Natural killer cell (primary cell): Measurements from ENCODE around the gene PLEK2. TPM values are rescaled to one million over a fixed set of nuclear protein-coding genes. Genes with fewer than 3 reads are reported as not detected.

Experiments
- ATAC-seq, 3 donors: fragments of 150-1000 bp in 2 of 3; fragments of 200-7000 bp in 1 of 3; cut with Tn5 transposase; 1 replicate in 1 of 3; 2 replicates in 2 of 3; pipeline ENCODE4 v1.10.0; 2021; ENCODE audit warnings: mild to moderate bottlenecking in 2 of 3, moderate library complexity in 2 of 3
- DNase-seq, 2 donors: peaks; one replicate each; pipeline versions ENCODE4 v3.0.0 to v3.0.0-alpha.2; 2013 to 2021; ENCODE audit warnings: mixed read lengths in 1 of 2
- H3K27ac ChIP-seq: one replicate; pipeline ENCODE4 v1.5.1; 2013; ENCODE audit warnings: mild to moderate bottlenecking, low read length
- H3K27me3 ChIP-seq: one replicate; pipeline ENCODE4 v1.6.1; 2013; ENCODE audit warnings: low read length; ENCODE audit not compliant: control insufficient read depth, insufficient read depth
- H3K36me3 ChIP-seq: one replicate; pipeline ENCODE4 v1.6.1; 2013; ENCODE audit warnings: low read length; ENCODE audit not compliant: control insufficient read depth, insufficient read depth
- H3K4me1 ChIP-seq: one replicate; pipeline ENCODE4 v1.6.1; 2013; ENCODE audit warnings: low read length; ENCODE audit not compliant: control insufficient read depth, insufficient read depth
- H3K4me3 ChIP-seq: one replicate; pipeline ENCODE4 v1.5.1; 2013; ENCODE audit warnings: low read length
- H3K9me3 ChIP-seq: one replicate; pipeline ENCODE4 v1.6.1; 2013; ENCODE audit warnings: low read length; ENCODE audit not compliant: control insufficient read depth, insufficient read depth
- H3K27ac Mint-ChIP-seq, 2 donors: one replicate each; pipeline ENCODE4 v1.8.0; 2022; ENCODE audit warnings: mild to moderate bottlenecking in 2 of 2, mixed read lengths in 2 of 2, moderate library complexity in 1 of 2
- H3K27me3 Mint-ChIP-seq, 2 donors: one replicate each; pipeline ENCODE4 v1.8.0; 2022; ENCODE audit warnings: low read depth in 2 of 2, mixed read lengths in 2 of 2
- H3K36me3 Mint-ChIP-seq: one replicate; pipeline ENCODE4 v1.8.0; 2022; ENCODE audit warnings: mixed read lengths
- H3K4me1 Mint-ChIP-seq, 2 donors: one replicate each; pipeline ENCODE4 v1.8.0; 2022; ENCODE audit warnings: mixed read lengths in 2 of 2
- H3K4me3 Mint-ChIP-seq: one replicate; pipeline ENCODE4 v1.8.0; 2022; ENCODE audit warnings: mild to moderate bottlenecking, moderate library complexity, mixed read lengths
- H3K9me3 Mint-ChIP-seq, 2 donors: one replicate each; pipeline ENCODE4 v1.8.0; 2022; ENCODE audit warnings: mixed read lengths in 2 of 2
- WGBS: methylation state at CpG from one replicate; pipeline ENCODE4 v1.1.7; 2013; ENCODE audit warnings: missing lambda C conversion rate; ENCODE audit not compliant: insufficient coverage; 5-methylcytosine and 5-hydroxymethylcytosine counted together
- intact Hi-C: fragments of 100-400 bp; cut with micrococcal nuclease; formaldehyde crosslinking; loops from one replicate; pipeline ENCODE4 v1.14.2; 2022
- total RNA-seq, 4 donors: library from RNA; stranded (reverse); fragments of 120-200 nt in 1 of 4; gene quantifications; one replicate each; pipeline versions ENCODE4 v1.2.3 to v1.2.4, GENCODE V29; 2013 to 2022
- TF ChIP-seq, protein P1 (sequence below): fragments of 200-600 bp; IDR thresholded peaks from one replicate; pipeline ENCODE4 v1.8.0; 2022; ENCODE audit warnings: antibody characterized with exemption

Gene PLEK2
- total RNA-seq, 3 donors from 2014 or later (not counting 1 experiment from before 2014, with no cell fraction given) = not detected

DNA sequence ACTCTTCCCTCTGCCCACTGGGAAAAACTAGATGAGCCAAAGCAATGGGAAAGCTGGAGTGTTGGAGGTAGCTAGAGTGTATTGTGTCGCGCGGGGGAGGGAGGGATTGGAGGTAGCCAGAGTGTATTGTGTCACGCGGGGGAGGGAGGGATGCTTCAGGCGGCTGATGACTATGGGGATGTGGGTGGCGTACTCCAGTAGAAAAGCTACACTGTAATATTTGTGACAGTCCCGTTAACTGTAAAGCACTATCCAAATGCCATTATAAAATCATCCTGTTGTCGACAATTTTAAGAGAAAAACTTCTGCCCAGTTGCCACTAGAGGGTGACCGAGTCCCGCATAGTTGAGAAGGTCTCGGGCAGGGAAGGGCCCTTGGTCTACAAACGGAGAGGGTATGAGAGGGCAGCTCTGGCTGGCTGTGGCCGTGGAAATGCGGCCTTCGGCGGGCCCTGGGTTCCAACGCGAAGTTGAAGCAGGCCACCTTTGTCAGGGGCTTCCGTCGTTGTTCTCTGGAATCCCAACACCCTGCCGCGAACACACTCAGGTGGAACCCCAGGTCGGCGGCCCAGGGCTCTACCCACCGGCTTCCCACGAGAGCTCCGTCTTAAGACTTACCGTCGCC, 15.1 kb upstream of the PLEK2 start:
- 39% methylated on average over 29 of the region's 30 CpGs for WGBS
- ATAC-seq = peak; percentile 87 to 99 (median 98)
- Histone ChIP-seq H3K4me3 (no peak overlapping the region), H3K27me3 (no peaks in the 10 kb centered on the region), H3K36me3 (no peaks in the 10 kb centered on the region), H3K27ac (no peak overlapping the region), H3K9me3 (no peaks in the 10 kb centered on the region), H3K4me1 (peaks cover 6% of the 10 kb centered on the region)
- TF ChIP-seq, protein P1, sequence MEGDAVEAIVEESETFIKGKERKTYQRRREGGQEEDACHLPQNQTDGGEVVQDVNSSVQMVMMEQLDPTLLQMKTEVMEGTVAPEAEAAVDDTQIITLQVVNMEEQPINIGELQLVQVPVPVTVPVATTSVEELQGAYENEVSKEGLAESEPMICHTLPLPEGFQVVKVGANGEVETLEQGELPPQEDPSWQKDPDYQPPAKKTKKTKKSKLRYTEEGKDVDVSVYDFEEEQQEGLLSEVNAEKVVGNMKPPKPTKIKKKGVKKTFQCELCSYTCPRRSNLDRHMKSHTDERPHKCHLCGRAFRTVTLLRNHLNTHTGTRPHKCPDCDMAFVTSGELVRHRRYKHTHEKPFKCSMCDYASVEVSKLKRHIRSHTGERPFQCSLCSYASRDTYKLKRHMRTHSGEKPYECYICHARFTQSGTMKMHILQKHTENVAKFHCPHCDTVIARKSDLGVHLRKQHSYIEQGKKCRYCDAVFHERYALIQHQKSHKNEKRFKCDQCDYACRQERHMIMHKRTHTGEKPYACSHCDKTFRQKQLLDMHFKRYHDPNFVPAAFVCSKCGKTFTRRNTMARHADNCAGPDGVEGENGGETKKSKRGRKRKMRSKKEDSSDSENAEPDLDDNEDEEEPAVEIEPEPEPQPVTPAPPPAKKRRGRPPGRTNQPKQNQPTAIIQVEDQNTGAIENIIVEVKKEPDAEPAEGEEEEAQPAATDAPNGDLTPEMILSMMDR = peak; percentile 90
- intact Hi-C loops = loop anchor here (1.0 kb wide), 3 partner anchors 144 to 277 kb away; no protein-coding TSS in a partner anchor
- DNase-seq = peak; percentile 65 to 89
- Mint-ChIP-seq H3K9me3 (no peaks in the 10 kb centered on the region), H3K4me1 (no peaks in the 10 kb centered on the region), H3K27me3 (peaks cover 18 to 19% of the 10 kb centered on the region in 2 donors), H3K36me3 (no peaks in the 10 kb centered on the region), H3K4me3 (no peak overlapping the region), H3K27ac (no peak overlapping the region)

DNA sequence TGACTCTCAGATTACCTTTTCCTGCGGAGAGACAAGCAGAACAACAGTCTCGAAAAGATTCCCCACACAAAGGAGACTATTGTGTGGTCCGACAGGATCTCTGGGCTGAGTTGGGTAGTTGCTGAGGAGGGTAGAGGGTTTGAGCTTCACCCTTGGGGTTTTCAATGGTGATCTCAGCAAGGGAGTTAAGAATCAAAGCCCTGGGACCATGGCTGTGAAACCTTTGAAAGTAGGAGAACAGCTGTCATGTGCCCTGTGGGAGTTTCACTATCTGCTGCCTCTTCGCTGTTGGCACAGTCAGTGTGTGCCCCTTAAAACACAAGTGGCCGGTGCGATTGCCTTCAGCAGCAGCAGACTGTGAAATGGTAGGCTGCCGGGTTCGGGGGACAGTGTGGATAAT, 14.2 kb upstream of the PLEK2 start:
- Histone ChIP-seq H3K4me3 (no peak overlapping the region), H3K4me1 (peaks cover 6% of the 10 kb centered on the region), H3K27me3 (no peaks in the 10 kb centered on the region), H3K27ac (no peak overlapping the region), H3K36me3 (no peaks in the 10 kb centered on the region), H3K9me3 (no peaks in the 10 kb centered on the region)
- ATAC-seq (no peak), DNase-seq (no peak)
- H3K27me3 Mint-ChIP-seq = peaks cover 18 to 19% of the 10 kb centered on the region in 2 donors
- no peaks in the 10 kb centered on the region for H3K36me3 Mint-ChIP-seq
- no peak overlapping the region for H3K4me3 Mint-ChIP-seq
- intact Hi-C loops = no loop called here
- no peaks in the 10 kb centered on the region for H3K4me1 Mint-ChIP-seq
- 97% methylated on average over 7 of the region's 8 CpGs for WGBS
- no peaks in the 10 kb centered on the region for H3K9me3 Mint-ChIP-seq
- TF ChIP-seq, protein P1 = no peak
- no peak overlapping the region for H3K27ac Mint-ChIP-seq

DNA sequence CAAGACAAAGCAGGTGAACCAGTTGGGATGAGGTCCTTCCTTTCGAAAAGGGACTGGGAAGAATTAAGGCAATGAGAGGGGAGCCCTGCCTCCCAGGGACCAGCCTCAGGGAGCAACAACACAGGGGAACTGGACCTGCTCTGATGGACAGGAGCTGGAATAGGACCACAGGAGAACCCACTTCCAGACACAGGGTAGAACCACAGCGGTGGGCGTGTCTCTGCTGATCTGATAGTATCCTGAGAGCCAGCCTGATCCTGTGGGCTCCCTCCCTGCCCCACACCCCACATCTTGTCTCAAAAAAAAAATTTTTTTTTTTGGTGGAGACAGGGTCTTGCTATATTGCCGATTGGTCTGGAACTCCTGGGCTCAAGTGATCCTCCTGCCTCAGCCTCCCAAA, 13.6 kb upstream of the PLEK2 start:
- TF ChIP-seq, protein P1 = no peak
- Mint-ChIP-seq H3K4me1 (no peaks in the 10 kb centered on the region), H3K27ac (no peak overlapping the region), H3K27me3 (peaks cover 18 to 19% of the 10 kb centered on the region in 2 donors), H3K36me3 (no peaks in the 10 kb centered on the region), H3K9me3 (no peaks in the 10 kb centered on the region), H3K4me3 (no peak overlapping the region)
- no peak for ATAC-seq
- no peaks in the 10 kb centered on the region for H3K27me3 ChIP-seq
- H3K4me3 ChIP-seq = no peak overlapping the region
- no peaks in the 10 kb centered on the region for H3K9me3 ChIP-seq
- no peaks in the 10 kb centered on the region for H3K36me3 ChIP-seq
- H3K4me1 ChIP-seq = peaks cover 6% of the 10 kb centered on the region
- intact Hi-C loops = no loop called here
- DNase-seq = no peak
- WGBS = 90% methylated on average over 4 of the region's 4 CpGs
- H3K27ac ChIP-seq = no peak overlapping the region

DNA sequence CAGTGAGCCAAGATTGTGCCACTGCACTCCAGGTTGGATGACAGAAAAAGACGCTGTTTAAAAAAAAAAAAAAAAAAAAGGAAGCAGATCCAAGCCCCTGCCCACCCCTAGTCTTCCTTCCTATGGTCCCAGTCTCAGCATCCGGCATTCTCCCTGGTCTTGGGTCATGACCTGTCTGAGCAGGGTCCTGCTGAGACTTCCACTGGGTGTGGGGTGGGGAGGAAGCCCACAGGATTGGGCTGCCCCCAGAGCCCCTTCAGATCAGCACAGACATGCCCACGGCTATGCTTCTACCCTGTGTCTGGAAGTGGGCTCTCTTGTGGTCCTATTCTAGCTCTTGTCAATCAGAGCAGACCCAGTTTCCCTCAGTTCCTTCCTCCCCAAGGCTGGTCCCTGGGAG, 12.6 kb upstream of the PLEK2 start:
- H3K9me3 ChIP-seq = no peaks in the 10 kb centered on the region
- intact Hi-C loops = no loop called here

More for the DNA sequence above, 12.6 kb upstream of the PLEK2 start:
- DNase-seq = no peak
- Histone ChIP-seq H3K4me3 (no peak overlapping the region), H3K36me3 (no peaks in the 10 kb centered on the region), H3K27me3 (no peaks in the 10 kb centered on the region), H3K27ac (no peak overlapping the region), H3K4me1 (peaks cover 6% of the 10 kb centered on the region)
- no peaks in the 10 kb centered on the region for H3K4me1 Mint-ChIP-seq
- no peaks in the 10 kb centered on the region for H3K36me3 Mint-ChIP-seq
- no peaks in the 10 kb centered on the region for H3K9me3 Mint-ChIP-seq
- no peak overlapping the region for H3K27ac Mint-ChIP-seq
- WGBS = 0% methylated on average over 3 of the region's 3 CpGs
- no peak overlapping the region for H3K4me3 Mint-ChIP-seq
- H3K27me3 Mint-ChIP-seq = peaks cover 15 to 19% of the 10 kb centered on the region in 2 donors
- TF ChIP-seq, protein P1 = no peak
- ATAC-seq = no peak
